Subcutaneous adipose tissue (tissue), 4 donors: ENCODE measurements around the gene TBCD. TPM values are rescaled to one million over a fixed set of nuclear protein-coding genes. Genes with fewer than 3 reads are reported as not detected.

Source experiments
- CTCF ChIP-seq: fragments of 450-650 bp; IDR thresholded peaks from one replicate; pipeline ENCODE4 v1.5.1; 2016; ENCODE audit warnings: low read depth, mild to moderate bottlenecking, control low read depth, antibody characterized with exemption, moderate library complexity
- total RNA-seq, 4 donors: library from RNA; depleted of rRNA; stranded (reverse); fragments of >200 nt; gene quantifications; one replicate each; pipeline ENCODE4 v1.1.0, GENCODE V29; 2016

Gene TBCD
- total RNA-seq, 4 donors from 2014 or later = 36.5 to 103 (median 54.7) TPM

DNA sequence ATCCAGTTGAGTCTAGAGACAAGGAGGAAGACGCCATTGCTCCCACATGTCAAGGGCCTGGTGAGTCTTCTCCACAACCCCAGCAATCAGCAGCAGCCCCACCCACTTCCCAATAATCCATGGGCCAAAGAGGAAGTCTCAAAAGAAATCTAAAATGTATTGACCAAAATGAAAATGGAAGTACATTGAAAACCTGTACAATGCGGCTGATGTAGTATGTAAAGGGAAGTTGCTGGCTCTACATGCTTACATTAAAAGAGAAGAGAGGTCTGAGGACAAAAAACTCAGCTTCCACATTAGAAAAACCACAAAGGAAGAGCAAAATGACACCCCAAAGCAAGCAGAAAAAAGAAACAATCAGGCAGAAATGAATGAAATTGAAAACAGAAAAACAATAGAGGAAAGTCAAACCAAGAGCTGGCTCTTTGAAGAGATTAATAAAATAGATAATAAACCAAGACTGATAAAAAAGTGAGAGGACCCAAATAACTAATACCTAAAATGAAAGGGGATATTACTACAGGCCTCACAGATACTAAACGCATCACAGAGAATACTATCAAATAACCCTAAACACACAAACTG lies 227.0 kb downstream of the TBCD start:
- TF ChIP-seq CTCF = no peak

DNA sequence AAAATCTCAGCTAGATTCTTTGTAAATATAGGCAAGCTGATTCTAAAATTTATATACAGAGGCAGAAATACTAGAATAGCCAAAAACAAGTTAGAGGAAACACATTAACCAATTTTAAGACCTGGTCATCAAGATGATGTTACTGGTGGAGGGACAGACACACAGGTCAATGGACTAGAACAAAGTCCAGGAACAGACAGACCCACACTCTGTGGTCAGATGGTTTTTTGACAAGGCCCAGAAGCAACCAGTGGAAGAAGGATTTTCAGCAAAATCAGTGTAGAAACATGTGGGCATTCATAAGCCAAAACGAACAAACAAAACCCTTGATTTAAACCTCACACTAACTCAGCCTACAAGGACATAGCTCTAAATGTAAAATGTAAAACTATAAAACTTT lies 227.9 kb downstream of the TBCD start:
- TF ChIP-seq CTCF = no peak

DNA sequence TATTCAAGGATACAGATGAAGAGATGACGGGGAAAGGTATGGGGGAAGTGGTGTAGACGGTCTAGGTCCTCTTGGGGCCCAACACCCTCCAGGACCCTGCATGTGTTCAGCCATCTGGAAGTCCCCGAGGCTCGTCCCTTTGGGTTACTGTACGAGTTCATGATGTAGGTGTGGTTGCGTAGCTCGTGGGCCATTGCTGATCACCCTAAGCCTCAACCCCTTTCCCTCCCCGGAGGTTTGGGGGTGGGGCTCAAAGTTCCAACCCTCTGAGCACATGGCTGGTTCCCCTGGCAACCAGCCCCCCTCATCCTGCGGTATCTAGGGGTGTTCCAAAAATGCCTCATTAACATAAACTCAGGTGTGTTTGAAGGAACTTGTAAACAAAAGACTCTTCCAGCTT lies 228.8 kb downstream of the TBCD start:
- no peak for TF ChIP-seq CTCF

GRCh38 chr17:82981141-82981730 lies 229.4 kb downstream of the TBCD start:
- no peak for TF ChIP-seq CTCF

DNA sequence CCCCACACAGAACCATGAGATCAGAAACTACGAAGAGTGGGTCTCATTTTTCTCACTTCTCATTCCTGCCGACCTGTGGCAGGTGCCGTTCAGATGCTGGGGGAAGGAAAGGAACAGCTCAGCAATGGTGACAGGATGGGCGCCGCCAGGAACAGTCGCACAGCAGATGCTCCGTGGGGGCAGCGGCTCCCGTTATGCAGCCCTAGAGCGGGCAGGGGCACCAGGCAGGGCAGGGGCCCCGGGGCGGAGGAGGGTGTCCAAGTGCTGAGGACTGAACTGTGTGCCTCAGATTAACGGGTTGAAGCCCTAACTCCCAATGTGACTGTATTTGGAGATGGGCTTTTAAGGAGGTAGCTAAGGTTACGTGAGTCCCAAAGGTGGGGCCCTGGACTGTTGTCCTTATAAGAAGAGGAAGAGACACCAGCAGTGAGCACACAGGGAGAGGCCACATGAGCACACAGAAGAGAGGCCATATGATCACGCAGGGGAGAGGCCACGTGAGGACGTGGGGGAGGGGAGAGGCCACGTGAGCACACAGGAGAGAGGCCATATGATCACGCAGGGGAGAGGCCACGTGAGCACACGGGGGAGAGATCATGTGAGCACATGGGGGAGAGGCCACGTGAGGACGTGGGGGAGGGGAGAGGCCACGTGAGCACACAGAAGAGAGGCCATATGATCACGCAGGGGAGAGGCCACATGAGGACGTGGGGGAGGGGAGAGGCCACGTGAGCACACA lies 231.8 kb downstream of the TBCD start:
- no peak for TF ChIP-seq CTCF

GRCh38 chr17:82984751-82985427 lies 233.0 kb downstream of the TBCD start:
- no peak for TF ChIP-seq CTCF

DNA sequence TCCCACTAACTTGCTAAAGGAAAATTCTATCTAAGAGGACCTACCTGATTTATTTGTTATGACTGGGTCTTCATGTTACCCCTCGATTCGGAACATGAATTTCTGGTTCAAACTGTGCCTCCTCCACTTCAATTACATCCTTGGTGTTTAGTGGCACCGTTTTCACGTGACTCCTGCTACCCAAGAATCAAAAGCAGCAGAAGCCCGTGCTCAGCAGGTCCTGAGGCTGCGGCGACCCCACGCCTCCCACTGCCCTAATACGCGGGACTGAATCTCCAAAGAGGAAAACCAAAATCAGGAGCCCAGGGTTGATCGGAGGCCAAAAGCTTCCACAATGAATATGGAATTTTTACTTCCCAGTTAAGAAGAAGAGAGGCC lies 233.6 kb downstream of the TBCD start:
- TF ChIP-seq CTCF = no peak
